Astrocyte of the hippocampus (primary cell): Measurements from ENCODE around the gene UBE2V1.
A peak's percentile ranks its signal among the peaks of the same experiment; 100 is the strongest.
"Not testable (repeated sequence)": the region's sequence is repeated elsewhere in the genome, so short reads cannot be mapped to it uniquely, and the experiment has no call there.

Experiments used
- DNase-seq: peaks from one replicate; pipeline ENCODE4 v3.0.0; 2011; ENCODE audit warnings: low read depth, low spot score

UBE2V1 gene

DNA sequence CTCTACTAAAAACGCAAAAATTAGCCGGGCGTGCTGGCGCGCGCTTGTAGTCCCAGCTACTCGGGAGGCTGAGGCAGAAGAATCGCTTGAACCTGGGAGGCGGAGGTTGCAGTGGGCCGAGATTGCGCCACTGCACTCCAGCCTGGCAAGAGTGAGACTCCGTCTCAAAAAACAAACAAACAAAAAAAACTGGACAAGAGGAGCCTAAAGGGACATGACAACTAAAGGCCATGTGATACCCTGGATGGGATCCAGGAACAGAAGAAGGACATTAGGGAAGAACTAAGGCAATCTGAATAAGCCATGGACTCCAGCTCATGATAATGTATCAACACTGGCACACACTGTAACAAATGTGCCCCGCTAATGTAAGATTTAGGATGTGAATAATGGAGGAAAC, 24.8 kb upstream of the UBE2V1 start:
- not testable (repeated sequence) for DNase-seq

DNA sequence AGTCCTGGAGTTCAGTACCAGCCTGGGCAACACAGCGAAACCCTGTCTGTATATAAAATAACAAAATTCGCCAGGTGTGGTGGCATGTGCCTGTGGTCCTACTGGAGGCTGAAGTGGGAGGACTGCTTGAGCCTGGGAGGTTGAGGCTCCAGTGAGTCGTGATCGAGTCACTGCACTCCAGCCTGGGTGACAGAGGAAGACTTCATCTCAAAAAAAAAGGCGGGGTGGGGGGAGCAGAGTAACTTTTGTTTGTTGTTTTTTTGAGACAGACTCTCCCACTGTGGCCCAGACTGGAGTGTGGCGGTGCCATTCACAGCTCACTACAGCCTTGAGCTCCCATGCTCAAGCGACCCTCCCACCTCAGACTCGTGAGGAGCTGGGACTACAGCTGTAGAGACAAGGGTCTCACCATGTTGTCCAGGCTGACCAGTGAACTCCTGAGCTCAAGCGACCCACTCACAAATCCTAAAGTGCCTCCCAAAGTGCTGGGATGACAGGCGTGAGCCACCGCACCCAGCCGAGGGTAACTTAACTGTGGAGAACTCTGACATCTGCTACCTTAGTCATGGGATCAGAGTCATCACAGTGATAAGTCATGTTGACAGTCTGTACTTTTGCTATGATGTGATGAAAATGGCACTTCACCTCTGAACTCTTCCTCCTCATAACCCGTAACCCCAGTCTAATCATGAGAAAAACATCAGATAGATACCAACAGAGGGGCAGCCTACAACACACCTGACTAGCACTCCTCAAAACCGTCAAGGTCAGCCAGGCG, 24.1 kb upstream of the UBE2V1 start:
- no peak for DNase-seq

DNA sequence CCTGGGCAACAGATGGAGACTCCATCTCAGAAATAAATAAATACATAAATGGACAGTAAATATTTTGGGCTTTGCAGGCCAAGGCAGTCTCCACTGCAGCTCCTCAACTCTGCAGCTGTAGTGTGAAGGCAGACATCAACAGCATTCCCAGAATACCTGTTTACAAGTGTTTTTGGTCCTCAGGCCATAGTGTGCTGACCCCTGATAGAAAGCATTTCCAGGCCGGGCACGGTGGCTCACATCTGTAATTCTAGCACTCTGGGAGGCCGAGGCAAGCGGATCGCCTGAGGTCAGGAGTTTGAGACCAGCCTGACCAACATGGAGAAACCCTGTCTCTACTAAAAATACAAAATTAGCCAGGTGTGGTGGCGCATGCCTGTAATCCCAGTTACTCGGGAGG, 22.2 kb upstream of the UBE2V1 start:
- not testable (repeated sequence) for DNase-seq

DNA sequence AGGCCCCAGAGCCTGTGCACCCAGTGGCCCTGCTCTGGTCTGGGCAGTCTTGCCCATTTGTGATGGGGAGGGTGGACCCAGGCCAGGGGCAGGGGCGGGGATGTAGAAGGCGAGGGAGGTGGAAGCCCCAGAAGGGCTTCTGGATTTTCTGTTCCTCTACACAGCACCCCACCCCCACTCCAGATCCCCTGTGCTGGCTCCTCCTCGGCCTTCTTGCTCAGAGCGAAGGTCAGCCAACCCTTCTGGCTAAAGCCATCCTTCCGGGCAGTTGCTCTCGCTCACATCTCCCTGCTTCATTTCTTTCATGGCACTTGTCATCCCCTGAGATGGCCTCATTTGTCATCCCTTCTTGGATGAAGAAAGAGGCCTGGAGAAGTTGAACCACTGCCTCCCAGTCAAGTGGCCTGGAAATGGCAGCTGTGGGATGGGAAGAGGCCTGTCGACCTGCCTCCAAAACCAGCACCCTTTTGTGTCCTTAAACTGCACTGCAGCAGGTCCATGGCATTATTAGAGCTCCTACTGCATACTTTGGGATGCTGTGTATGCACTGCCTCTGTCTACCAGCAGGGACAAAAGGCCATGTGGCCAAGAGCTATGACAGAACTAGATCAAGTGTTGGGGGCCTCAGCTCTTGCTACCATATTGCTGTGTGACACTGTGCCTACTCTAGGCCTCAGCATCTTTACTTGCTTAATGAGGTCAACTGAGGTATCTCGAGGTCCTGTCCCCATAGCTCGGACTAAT, 20.7 kb upstream of the UBE2V1 start:
- no peak for DNase-seq

DNA sequence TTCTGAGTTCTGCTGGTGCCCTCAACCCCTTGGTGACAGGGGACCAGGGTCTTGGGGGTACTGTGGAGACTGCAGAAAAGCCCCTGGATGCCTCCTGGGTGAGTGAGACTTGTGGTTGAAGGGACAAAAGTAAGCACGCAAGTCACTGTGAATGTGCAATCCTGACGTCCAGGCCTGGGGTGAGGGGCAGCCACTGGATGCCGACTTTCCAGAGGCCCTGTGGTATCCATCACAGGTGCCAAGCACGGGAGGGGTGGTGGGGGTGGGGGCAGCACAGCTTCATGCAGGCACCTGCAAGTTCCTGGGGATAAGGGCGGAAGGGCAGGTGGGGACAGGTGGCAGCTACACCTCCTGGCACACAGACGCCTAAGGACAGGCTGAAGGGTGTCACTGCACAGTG, 20.1 kb upstream of the UBE2V1 start:
- no peak for DNase-seq

DNA sequence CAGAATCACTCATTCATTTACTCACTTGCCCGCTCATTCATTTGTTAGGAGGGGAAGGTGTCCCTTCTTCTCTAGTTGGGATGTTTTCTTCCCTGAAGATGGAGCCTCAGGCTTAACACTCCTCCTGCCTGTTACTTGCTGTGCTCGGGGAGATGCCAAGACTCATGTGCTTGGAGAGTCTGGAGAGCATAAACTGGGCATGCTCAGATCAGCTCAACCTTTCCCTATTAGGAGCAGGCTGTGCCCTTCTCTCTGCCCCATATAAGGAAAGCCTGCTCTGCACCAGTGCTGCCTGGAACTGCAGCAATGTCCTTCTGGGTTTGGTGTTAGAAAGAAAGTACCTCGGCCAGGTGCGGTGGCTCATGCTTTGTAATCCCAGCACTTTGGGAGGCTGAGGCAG, 18.0 kb upstream of the UBE2V1 start:
- no peak for DNase-seq

DNA sequence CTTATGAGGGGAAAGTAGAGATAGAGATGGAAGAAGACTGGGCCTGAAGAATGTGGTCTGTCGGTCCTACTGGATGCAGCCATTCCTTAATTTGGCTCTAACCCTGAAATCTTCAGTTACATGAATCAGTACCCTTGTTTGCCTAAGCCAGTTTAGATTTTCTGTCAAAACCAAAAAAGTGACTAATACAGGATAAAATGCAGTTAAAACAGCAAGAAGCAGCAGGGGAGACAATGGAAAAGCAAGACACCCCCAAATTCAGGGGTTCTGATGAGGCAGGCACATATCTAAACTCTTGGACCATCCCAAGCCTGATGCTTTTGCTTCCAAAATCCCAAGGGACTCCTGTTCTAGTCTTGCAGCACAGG, 17.4 kb upstream of the UBE2V1 start:
- no peak for DNase-seq

DNA sequence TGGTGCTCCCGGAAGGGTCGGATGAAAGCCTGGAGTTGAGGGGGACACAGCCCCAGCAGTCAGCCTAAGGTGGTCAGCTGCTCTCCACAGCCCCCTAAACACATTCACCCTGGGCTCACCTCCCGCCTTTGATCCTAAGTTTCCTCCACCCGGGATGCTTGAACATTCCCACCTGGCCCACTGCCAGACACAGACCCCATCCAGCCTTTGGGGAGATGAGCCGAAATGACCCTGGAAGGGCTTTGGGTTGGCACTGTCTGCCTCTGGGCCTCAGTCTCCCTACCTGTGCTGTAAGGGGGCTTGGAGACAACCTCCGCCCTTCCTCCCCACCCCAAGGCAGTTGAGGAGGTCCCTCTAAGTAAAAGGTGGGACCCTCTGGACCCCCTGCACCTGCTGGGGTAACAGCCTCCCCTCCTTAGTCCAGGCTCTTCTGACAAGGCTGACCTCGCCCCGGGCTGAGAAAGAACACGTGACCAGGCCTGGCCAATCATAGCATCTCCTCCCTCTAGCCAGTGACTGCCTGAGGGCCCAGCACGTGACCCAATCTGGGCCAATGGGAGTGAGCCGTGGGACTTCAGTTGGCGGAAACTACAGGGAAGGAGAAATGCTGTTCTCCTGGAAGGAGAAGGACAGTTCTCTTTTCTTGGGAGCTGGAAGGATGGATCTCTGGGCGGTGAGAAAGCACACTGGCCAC, 16.9 kb upstream of the UBE2V1 start:
- DNase-seq = no peak

DNA sequence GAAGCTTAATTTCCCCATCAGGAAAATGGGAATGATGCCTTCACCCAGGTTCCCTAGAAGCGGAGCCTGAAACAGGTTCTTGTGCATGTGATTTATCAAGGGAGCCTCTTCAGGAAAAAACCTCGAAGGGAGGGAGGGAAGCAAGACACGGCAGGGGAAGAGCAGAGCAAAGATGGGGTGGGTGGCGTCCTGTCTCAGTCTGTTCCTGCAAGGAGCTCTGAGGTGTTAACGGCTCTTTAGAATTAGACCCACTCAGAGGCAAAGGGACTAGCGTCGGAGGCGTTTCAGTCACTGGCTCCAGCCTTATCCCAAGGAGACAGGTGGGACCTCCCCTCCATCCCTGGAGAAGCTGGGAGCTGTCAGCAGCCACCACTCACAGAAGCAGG, 15.6 kb upstream of the UBE2V1 start:
- DNase-seq = no peak

DNA sequence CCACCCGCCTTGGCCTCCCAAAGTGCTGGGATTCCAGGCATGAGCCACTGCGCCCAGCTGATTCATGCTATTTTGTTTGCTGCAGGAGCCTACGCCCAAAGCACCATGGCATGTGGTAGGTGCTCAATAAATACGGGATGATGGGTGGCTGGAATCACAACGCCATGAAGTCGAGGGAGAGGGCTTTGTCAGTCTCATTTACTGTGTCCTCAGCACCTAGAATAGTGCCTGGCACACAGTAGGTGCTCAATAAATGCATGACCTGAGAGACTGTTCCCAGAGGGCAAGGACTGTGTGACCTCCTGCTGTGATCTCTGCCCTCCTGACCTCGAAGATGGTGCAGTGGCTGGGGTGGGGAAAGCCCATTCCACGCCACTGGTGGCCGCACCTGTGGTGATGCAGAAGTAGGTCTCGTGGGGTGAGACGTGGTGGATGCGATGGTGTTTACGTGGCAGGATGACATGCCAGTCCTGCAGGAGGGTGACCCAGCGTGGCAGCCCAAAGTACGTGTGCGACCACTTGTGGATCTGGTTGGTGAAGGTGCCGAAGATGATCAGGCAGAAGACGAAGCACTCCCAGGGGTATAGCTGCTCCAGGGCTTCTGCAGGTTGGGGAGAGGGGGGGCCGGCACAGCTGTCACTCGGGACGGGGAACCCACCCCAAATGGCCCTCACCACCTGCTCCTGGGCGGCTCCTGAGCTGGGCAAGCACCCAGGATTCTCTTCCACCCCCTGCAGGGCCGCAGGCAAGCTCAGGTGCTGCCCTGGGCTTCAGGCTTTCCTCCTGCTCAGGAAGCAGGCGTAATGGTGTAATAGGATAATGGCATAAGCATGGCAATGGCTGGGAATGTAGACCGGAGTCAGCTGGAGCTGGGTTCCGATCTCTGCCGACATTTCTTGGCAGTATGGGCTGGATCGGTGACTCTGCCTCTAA, 14.9 kb upstream of the UBE2V1 start:
- no peak for DNase-seq

DNA sequence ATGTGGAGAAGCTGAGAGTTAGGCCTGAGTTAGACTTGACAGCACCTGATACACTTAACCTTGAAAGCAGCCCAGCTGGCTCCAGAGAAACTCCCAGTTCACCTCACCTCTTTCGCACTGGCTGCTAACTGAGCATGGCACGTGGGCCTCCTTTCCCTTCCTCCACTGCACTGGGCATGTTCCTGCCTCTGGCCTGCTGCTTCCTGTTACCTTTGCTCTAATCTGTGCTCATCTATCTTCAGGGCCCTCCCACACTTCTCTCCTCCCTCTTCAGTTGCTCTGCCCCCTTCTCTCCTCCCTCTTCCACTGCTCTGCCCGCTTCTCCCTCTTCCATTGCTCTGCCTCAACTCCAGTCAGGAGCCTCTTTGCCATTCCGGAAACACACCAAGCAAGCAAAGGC, 13.7 kb upstream of the UBE2V1 start:
- no peak for DNase-seq

DNA sequence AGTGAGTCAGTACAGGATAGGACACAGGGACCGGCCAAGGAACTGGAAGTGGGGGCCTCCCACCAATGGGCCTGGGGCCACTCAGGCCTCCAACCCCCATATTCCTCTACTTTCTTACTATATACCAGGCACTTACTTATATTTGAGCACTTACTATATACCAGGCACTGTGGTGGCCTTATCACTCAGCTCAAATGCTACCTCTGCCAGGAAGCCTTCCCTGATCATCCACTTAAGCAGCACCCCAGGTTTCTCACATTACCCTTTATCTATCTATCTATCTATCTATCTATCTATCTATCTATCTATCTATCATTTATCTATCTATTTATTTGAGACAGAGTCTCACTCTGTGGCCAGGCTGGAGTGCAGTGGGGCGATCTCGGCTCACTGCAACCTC, 12.3 kb upstream of the UBE2V1 start:
- no peak for DNase-seq

DNA sequence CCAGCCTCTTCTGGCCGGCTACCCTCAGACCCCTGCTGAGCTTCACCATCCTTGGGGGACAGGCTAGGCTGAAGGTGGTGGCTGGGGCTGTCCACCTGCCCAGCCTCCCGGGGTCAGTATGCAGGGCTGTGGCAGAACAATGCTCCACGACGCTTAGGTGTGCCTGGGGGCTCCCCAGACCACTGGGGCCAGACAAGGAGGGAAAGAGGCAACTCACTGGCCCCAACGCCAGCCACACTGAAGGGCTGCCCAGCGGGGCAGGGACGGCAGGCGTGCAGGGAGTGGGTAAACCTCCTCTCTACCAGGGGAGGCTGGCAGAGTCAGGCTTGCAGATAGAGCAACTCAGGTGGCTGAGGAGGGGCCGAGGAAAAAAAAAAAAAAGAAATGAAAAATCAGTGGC, 11.5 kb upstream of the UBE2V1 start:
- DNase-seq = no peak

DNA sequence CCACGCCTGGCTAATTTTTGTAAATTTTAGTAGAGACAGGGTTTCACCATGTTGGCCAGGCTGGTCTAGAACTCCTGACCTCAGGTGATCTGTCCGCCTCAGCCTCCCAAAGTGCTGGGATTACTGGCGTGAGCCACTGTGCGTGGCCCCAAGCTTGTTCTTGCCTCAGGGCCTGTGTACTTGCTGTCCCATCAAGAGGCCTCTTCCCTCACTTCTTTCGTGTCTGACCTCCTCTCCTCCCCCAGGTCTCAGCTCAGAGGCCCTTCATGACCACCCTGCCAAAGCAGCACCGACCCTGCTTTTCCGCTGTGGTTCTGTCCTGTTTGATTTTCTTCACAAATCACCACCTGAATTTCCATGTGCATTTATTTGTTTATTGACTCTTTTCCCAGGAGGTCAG, 10.5 kb upstream of the UBE2V1 start:
- no peak for DNase-seq

DNA sequence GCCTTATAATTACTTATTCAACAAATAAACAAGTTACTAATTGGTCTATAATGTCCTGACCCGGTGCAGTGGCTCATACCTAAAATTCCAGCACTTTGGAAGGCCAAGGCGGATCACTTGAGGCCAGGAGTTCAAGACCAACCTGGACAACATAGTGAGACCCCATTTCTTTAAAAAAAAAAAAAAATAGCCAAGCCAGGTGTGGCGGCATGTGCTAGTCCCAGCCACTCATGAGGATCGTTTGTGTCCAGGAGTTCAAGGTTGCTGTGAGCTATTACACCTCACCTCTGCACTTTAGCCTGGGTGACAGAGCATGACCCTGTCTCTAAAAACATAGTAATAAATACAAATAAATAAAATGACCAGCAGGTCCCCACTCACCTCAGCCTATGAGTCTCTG, 9.8 kb upstream of the UBE2V1 start:
- no peak for DNase-seq

DNA sequence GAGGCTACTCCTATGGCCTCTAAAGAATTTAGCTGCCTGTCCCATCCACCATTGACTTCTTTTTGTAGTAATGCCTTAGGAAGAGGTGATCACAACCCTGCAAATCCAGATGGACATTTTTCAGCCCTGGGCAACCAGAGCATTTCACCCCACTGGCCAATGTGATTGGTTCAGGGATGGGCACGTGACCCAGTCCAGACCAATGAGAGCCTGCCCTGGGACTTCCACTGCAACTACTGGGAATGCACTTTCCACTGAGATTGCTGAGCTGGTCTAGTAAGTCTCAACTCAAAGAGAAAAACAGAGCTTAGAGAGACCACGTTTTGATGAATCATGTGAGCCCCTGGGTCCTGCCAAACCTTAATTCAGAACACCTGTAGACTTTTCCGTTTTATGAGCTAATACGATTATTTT, 8.9 kb upstream of the UBE2V1 start:
- no peak for DNase-seq

DNA sequence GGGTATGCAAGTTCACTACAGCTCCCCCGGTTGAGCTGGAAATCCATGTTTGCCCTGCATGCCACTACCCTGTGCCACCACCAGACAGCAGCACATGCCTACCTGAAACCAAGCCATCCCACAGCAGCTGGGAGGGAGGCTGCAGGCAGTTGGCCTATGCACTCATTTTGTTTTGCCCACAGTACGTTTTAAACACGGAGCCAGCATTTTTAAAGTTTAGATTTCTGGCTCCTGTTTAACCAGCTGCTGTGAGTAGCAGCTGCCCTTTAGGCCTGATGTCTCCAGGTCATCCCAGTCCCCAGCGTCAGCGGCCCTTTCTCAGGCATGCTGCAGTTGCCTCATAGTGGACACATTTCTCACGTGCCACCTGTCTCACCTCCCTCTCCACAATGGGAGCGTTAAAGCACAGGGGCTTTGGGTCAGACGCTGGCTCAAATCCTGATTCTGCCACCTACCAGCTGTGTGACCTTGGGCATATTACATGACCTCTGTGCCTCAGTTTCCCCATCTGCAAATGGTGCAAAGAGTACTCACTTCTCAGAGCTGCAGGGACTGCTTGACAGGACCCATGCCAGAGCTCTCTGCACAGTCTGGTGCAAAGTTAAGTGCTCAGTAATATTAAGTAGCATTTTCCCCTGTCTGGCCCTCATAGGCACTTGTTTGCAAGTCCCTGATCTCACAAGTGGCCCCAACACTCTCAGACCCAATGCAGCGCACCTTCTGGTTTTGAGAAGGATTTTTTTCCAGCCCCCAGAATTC, 8.2 kb upstream of the UBE2V1 start:
- DNase-seq = peak; percentile 74

DNA sequence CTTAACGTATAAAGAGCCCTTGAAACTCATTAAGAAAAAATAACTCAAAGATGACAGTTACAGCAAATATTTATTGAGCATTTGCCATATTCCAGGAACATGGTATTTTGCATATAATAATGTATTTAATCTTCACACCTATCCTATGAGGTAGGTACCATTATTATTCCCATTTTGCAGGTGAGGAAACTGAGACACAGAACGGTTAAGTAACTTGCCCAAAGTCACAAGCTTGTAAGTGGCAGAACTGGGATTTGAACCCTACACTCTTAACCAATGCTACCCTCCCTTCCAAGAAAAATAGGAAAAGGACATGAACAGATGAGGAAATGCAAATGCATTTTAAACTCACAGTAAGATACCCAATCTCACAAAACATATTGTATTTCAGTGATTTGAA, 5.3 kb upstream of the UBE2V1 start:
- no peak for DNase-seq

DNA sequence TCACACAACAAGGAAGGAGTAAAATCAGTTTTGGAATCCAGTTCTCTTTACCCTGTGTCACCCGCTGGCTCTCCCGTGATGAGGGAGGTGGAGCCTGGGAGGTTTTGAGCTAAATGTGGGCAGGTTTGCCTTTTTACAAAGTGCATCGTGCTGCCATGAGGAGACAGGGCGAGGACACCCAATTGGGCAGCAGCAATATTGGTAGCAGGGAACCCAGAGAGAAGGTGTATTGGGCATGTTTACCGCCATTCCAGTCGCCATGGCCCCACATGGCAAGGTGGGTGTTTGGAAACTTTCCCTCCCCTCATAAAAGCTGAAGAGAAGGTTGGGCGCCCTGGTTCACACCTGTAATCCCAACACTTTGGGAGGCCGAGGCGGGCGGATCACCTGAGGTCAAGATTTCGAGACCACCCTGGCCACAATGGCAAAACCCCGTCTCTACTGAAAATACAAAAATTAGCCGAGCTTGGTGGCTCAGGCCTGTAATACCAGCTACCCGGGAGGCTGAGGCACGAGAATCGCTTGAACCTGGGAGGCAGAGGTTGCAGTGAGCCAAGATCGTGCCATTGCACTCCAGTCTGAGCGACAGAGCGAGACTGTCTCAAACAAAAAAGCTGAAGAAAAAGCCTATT, 3.5 kb upstream of the UBE2V1 start:
- no peak for DNase-seq

DNA sequence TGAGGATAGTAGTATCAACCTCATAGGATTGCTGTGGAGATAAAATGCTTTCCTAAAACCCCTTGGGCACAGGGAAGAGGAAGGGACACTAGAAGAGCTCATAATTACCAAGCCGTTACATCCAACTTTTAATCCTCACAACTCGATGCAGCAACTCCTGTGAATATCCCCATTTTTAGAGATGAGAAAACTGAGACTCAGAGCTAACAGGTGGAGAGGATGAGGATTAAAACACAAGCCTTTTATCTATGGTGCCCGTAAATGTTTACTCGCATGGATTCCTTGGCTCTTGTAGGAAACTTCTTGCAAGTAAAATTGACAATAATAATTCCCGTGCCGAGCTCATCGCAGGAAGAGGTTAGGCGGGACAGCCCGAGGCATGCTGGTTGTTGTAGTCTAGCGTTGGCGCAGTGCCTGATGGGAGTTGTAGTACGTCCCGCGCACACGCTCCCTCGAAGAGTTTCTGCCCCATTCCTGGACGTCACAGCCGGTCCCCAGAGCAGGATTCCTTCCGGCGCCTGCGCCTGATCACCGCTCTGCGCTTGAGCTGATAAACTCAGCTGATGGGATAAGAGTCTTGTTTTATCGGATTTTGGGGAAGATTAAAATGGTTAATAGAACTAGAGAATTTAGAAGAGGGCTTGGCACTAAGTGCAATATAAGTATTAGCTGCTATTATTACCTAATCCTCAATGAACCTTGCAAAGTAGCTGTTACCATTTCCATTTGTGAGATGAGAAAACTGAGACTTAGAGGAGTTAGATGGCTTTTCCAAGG, 2.8 kb upstream of the UBE2V1 start:
- peak; percentile 98 for DNase-seq
